BJ (cell line): ENCODE results near the gene NFASC. TPM values are rescaled to one million over a fixed set of nuclear protein-coding genes. Genes with fewer than 3 reads are reported as not detected.

ENCODE experiments used
- CTCF ChIA-PET: fragments of 350-600 bp; formaldehyde crosslinking; extraction: SDS; loops from one replicate; lab custom pipeline; 2021; ENCODE audit warnings: antibody characterized with exemption, inconsistent platforms; lab: Yijun Ruan, JAX
- POLR2A ChIA-PET: fragments of 300-600 bp; sonication (Branson Sonifier 250); formaldehyde crosslinking; extraction: SDS; loops from one replicate; lab custom pipeline; 2021; ENCODE audit warnings: antibody characterized with exemption; lab: Charles Lee
- DNase-seq: peaks from one replicate; pipeline ENCODE4 v3.0.0-alpha.2; 2011; ENCODE audit warnings: low read depth
- H3K27me3 ChIP-seq: 2 replicates; pipeline ENCODE4 v1.6.0; 2011; ENCODE audit warnings: low read length; ENCODE audit not compliant: control insufficient read depth, insufficient read depth
- H3K36me3 ChIP-seq: 2 replicates; pipeline ENCODE4 v1.5.1; 2011; ENCODE audit warnings: low read length; ENCODE audit not compliant: control insufficient read depth, insufficient read depth
- H3K4me3 ChIP-seq: 2 replicates; pipeline ENCODE4 v1.5.1; 2011; ENCODE audit warnings: low read depth, mild to moderate bottlenecking, control low read depth, low read length
- CTCF ChIP-seq: IDR thresholded peaks from 2 replicates; pipeline ENCODE4 v1.5.1; 2011; ENCODE audit warnings: low read depth, mild to moderate bottlenecking, control low read depth, inconsistent platforms, low read length, moderate library complexity; ENCODE audit not compliant: insufficient read depth
- polyA plus RNA-seq: library from polyadenylated mRNA; depleted of rRNA; stranded (reverse); fragments of >200 nt; gene quantifications from 2 replicates; pipeline ENCODE4 v1.2.3, GENCODE V29; 2011

The NFASC gene
- polyA plus RNA-seq, 1 experiment = 10.9 TPM

DNA sequence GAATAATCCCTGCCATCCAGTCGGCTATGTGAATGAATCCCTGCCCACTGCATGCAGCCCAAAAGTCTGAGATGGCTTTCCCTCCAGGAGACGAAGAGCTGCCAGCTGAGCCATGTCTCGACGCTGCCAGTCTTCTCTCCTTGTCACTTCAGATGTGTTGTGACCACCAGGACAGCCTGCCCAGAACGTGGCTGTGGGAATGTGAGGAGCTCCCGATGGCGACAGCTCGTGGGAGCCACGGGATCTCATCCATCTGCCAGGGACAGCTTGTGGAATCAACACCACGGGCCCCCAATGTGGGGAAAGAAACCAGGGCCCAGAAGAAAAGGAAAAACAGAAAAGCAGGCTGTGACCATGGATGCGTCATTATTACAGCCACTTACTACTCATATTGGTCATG, 67.2 kb downstream of the NFASC start:
- H3K36me3 ChIP-seq = no peaks in the 10 kb centered on the region
- ChIA-PET CTCF (interaction anchor here (1.1 to 10.2 kb wide), 5 partner anchors 13 to 318 kb away, joined by 3 to 231 read pairs (median 4); no protein-coding TSS in a partner anchor), POLR2A (no interaction called here)
- H3K4me3 ChIP-seq = no peak overlapping the region
- DNase-seq = no peak
- no peaks in the 10 kb centered on the region for H3K27me3 ChIP-seq
- no peak for TF ChIP-seq CTCF

GRCh38 chr1:204940591-204940990, 69.9 kb downstream of the NFASC start:
- Histone ChIP-seq H3K36me3 (no peaks in the 10 kb centered on the region), H3K27me3 (no peaks in the 10 kb centered on the region; the same call in 1 of the 2 replicates), H3K4me3 (no peak overlapping the region)
- no peak for DNase-seq
- TF ChIP-seq CTCF = no peak
- POLR2A ChIA-PET = no interaction called here
- CTCF ChIA-PET = interaction anchor here (1.0 to 10.2 kb wide), 8 partner anchors 10 to 132 kb away, joined by 3 to 231 read pairs (median 20); no protein-coding TSS in a partner anchor

DNA sequence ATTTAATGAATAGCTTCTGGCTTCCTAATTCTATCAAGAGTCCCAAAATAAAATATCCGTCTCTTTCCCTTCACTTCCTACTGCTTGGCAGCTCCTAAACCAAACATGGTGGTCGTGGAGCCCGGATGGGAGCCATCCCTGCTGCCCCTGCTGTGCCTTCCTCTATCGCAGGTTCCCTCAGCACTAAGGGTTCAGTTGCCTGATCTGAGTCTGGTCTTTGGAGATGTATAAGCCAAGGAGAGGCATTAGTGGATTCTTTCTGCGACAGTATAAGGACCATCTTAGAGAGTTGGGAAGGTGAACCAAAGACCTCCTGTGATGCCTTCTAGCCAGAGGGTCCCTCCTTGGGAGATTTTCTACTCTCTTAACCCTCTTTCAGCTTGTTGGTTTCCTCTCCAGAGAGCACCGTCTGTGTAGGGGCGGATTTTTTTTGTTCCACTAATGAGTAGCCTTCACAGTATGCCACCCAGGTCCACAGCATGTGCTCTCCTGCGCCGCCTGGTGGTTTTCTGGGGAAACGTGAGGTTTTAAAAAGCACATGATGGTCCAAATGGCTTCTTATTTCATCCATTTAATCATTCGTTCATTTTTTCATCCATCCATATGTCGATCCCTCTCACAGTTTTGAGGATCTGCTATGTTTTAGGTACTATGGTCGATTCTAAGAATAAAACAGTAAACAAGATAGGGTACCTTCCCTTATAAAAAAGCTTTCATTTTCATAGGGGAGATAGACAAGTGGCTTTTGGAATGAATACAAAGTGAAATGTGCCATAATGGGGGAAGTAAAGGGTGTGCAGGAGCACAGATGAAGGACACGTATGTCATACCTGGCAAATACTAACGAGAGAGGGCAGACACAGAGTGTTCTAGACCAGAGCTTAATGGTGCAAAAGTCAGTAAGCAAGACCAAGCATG, 71.0 kb downstream of the NFASC start:
- H3K36me3 ChIP-seq = no peaks in the 10 kb centered on the region
- ChIA-PET CTCF (interaction anchor here (0.7 to 10.2 kb wide), 41 partner anchors 10 to 376 kb away, joined by 3 to 231 read pairs (median 4); no protein-coding TSS in a partner anchor), POLR2A (no interaction called here)
- no peaks in the 10 kb centered on the region; the same call in 1 of the 2 replicates for H3K27me3 ChIP-seq
- TF ChIP-seq CTCF = peak; percentile 97
- peak; percentile 4 for DNase-seq
- no peak overlapping the region for H3K4me3 ChIP-seq

DNA sequence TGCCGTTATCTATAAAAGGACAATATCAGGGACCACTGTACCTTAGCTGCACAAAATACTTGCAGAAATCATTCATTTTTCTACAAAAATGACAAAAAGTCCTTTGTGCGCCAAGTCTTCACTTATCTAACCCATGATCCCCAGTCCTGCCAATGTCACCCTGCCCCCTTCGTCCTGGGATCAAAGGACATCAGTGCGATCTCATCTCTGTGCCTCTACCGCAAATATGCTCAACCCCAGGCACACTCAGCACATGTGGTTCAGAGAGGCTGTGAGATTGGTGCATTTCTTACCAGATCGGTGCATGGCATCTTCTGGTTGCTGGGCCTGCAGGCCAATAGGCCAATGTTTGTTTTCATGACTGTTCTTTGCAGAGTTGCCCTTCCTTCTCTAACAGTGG, 72.8 kb downstream of the NFASC start:
- no peaks in the 10 kb centered on the region; the same call in 1 of the 2 replicates for H3K27me3 ChIP-seq
- TF ChIP-seq CTCF = no peak
- no peak for DNase-seq
- H3K36me3 ChIP-seq = no peaks in the 10 kb centered on the region
- POLR2A ChIA-PET = no interaction called here
- CTCF ChIA-PET = interaction anchor here (0.9 to 10.2 kb wide), 7 partner anchors 58 to 378 kb away, joined by 3 to 231 read pairs (median 15); no protein-coding TSS in a partner anchor
- H3K4me3 ChIP-seq = no peak overlapping the region

DNA sequence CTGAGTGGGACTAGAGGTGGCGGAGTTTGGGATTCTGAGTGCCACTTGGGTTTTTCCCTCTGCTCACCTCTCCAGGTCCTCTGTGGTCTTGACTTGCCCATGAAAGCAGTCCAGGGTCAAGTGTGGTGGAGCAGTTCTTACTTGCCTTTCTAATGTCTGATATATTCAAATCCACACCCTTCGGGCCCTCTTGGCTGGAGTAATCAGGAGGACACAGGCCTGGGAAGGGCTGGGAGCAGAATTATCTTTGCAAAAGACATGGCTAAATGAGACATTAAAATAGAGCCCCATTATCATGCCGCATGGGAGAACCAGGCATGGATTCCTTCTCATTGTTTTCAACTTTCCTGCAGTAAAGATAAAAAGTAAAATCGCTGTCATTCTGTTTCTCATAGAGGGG, 74.0 kb downstream of the NFASC start:
- no peaks in the 10 kb centered on the region; the same call in 1 of the 2 replicates for H3K27me3 ChIP-seq
- CTCF ChIA-PET = interaction anchor here (0.6 to 10.2 kb wide), 3 partner anchors 60 to 136 kb away, joined by 3 to 231 read pairs (median 3); no protein-coding TSS in a partner anchor
- H3K4me3 ChIP-seq = no peak overlapping the region
- POLR2A ChIA-PET = no interaction called here
- TF ChIP-seq CTCF = no peak
- no peaks in the 10 kb centered on the region for H3K36me3 ChIP-seq
- no peak for DNase-seq
